Activated T-cell treated with anti-CD3 and anti-CD28 coated beads, Interleukin-2, amount 50 U/mL, for 72 hours (primary cell): ENCODE data around the gene TAGLN3. TPM values are rescaled to one million over a fixed set of nuclear protein-coding genes. Genes with fewer than 3 reads are reported as not detected.
"Not testable (repeated sequence)": the region's sequence is repeated elsewhere in the genome, so short reads cannot be mapped to it uniquely, and the experiment has no call there.

Source experiments
- ATAC-seq, 2 donors: fragments of 150-1000 bp; cut with Tn5 transposase; replicated peaks in 1 of 2; 2 replicates each; pipeline ENCODE4 v1.10.0; 2021; ENCODE audit warnings: moderate library complexity in 2 of 2, mild to moderate bottlenecking in 1 of 2
- DNase-seq, 2 donors: peaks; one replicate each; pipeline ENCODE4 v3.0.0; 2021 to 2022; ENCODE audit warnings: mixed read lengths in 1 of 2
- H3K27ac Mint-ChIP-seq: one replicate; pipeline ENCODE4 v1.8.0; 2022; ENCODE audit warnings: mild to moderate bottlenecking, moderate library complexity, mixed read lengths
- H3K27me3 Mint-ChIP-seq: one replicate; pipeline ENCODE4 v1.8.0; 2022; ENCODE audit warnings: low read depth, mixed read lengths
- H3K36me3 Mint-ChIP-seq, 2 donors: one replicate each; pipeline ENCODE4 v1.8.0; 2022; ENCODE audit warnings: mixed read lengths in 2 of 2, mild to moderate bottlenecking in 1 of 2; ENCODE audit not compliant: insufficient read depth in 2 of 2
- H3K4me1 Mint-ChIP-seq: one replicate; pipeline ENCODE4 v1.8.0; 2022; ENCODE audit warnings: low read depth, mixed read lengths
- H3K4me3 Mint-ChIP-seq, 2 donors: one replicate each; pipeline ENCODE4 v1.8.0; 2022; ENCODE audit warnings: mild to moderate bottlenecking in 2 of 2, mixed read lengths in 2 of 2, moderate library complexity in 2 of 2
- H3K9me3 Mint-ChIP-seq, 2 donors: one replicate each; pipeline ENCODE4 v1.8.0; 2022; ENCODE audit warnings: mixed read lengths in 2 of 2
- total RNA-seq, 2 donors: library from RNA; stranded (reverse); gene quantifications; one replicate each; pipeline ENCODE4 v1.2.3, GENCODE V29; 2022

TAGLN3 gene
- total RNA-seq, 2 donors from 2014 or later = 0.31 to 0.51 TPM

DNA sequence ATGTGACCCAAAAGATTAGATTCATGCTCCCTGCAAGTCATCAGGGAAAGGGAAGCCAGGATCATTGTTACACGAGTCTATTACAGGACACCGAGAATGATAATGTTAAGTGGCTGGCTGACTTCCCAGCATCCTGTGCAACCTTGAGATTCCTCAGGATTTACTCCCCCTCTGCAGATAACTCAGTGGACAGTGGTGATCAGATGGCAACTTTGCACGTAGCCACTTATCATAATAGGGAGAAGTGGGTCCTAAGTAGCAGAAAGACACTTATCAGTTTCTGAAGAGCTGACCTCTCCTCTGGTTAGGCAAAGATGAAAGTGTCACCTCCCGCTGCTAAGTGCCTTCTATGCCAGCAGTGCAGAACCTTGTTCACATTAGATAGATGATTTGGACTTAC lies 29.1 kb downstream of the TAGLN3 start:
- H3K27ac Mint-ChIP-seq = no peak overlapping the region
- no peaks in the 10 kb centered on the region for H3K27me3 Mint-ChIP-seq
- no peaks in the 10 kb centered on the region for H3K36me3 Mint-ChIP-seq
- H3K4me1 Mint-ChIP-seq = no peaks in the 10 kb centered on the region
- ATAC-seq (no peak), DNase-seq (no peak)
- peaks cover 0 to 1% of the 10 kb centered on the region in 2 donors for H3K9me3 Mint-ChIP-seq
- H3K4me3 Mint-ChIP-seq = no peak overlapping the region

DNA sequence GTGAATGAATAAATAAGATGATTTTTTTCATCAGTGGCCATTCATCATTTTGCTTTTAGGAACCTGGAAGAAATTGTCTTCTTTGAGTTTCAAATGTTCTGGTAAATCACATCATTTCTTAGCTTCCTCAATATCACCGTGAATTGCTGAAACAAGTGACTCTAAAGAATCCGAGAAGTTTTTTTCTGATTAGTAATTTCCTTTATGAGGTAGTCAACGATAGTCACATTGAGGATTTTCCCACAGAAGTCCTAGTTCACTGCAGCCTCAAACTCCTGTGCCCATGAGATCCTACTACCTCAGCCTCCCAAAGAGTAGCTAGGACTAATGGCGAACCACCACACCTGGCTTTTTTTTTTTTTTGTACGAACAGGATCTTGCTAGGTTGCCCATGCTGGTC lies 32.2 kb downstream of the TAGLN3 start:
- Mint-ChIP-seq H3K9me3 (no peaks in the 10 kb centered on the region), H3K27ac (no peak overlapping the region), H3K4me3 (no peak overlapping the region), H3K4me1 (no peaks in the 10 kb centered on the region), H3K36me3 (no peaks in the 10 kb centered on the region), H3K27me3 (no peaks in the 10 kb centered on the region)
- DNase-seq (no peak), ATAC-seq (no peak)

DNA sequence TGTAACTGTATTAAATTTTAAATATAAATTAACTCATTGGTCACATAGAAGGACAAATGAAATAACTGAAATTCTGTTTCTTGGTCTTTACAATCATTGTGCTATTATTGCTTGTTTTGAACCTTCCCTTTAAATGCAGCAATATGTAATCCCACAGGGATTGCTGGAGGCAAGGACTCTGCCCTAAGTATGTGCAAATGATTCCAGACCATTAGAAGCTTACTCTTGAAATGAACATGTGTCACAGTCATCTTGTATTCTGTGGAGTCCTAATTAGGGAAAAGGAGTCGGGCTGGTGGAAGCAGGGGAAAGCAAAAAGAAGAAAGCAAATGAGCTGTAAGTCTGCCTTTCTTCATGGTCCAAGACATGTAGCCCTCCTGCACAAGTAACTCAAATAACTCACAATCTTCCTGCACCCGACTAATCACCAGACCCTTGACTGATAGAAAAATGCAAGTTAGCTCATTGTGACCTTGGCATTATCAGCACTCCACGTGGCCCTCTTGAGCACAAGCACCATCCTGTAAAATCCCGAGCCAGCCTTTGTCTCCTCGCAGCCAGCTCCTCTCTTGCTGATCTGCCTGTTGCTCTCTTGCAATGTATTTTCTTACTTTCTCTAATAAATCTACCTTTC lies 33.5 kb downstream of the TAGLN3 start:
- H3K27ac Mint-ChIP-seq = no peak overlapping the region
- DNase-seq = no peak
- no peaks in the 10 kb centered on the region for H3K4me1 Mint-ChIP-seq
- no peaks in the 10 kb centered on the region for H3K27me3 Mint-ChIP-seq
- H3K36me3 Mint-ChIP-seq = no peaks in the 10 kb centered on the region
- no peak for ATAC-seq
- no peaks in the 10 kb centered on the region for H3K9me3 Mint-ChIP-seq
- H3K4me3 Mint-ChIP-seq = no peak overlapping the region

- DNase-seq = no peak
- H3K4me1 Mint-ChIP-seq = no peaks in the 10 kb centered on the region
- H3K9me3 Mint-ChIP-seq = peaks cover 0 to 3% of the 10 kb centered on the region in 2 donors
- no peak within 1 kb of the TSS for H3K27ac Mint-ChIP-seq
- H3K27me3 Mint-ChIP-seq = no peaks in the 10 kb centered on the region
- ATAC-seq = no peak
- H3K36me3 Mint-ChIP-seq = peaks cover 0 to 2% of the 10 kb centered on the region in 2 donors
- no peak within 1 kb of the TSS for H3K4me3 Mint-ChIP-seq
These were observed 35.7 kb downstream of the TAGLN3 start, which contains the start of gene TMPRSS7 for GRCh38 chr3:112034436-112034835. Gene TMPRSS7, plus strand, starts transcription at chr3:112034736. Its CDS starts 110 bp downstream, at chr3:112034846.

DNA sequence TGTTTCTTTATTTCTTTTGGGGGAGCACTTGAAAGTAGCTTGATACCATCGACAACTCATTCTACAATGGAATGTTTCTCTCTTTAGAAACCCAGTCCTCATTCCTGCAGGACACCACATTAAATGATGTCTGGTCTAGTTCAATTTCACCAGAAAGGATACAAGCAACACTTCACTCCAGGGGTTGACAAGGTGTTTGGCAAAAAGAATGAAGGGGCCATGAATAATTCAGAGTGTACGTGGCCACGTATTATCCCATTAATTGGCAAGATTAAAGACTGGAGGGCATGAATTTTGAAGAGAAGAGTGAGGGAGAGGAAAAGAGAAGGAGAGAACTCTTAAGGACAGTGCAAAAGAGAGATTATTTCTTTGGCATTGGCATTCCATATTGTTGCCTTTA lies 36.5 kb downstream of the TAGLN3 start:
- H3K27ac Mint-ChIP-seq = no peak overlapping the region
- no peaks in the 10 kb centered on the region for H3K4me1 Mint-ChIP-seq
- ATAC-seq = no peak
- H3K27me3 Mint-ChIP-seq = no peaks in the 10 kb centered on the region
- H3K9me3 Mint-ChIP-seq = peaks cover 0 to 3% of the 10 kb centered on the region in 2 donors
- no peak overlapping the region for H3K4me3 Mint-ChIP-seq
- no peak for DNase-seq
- peaks cover 0 to 2% of the 10 kb centered on the region in 2 donors for H3K36me3 Mint-ChIP-seq

- not testable (repeated sequence) for DNase-seq, H3K4me1 Mint-ChIP-seq, H3K27ac Mint-ChIP-seq, H3K9me3 Mint-ChIP-seq, H3K27me3 Mint-ChIP-seq, H3K4me3 Mint-ChIP-seq, H3K36me3 Mint-ChIP-seq, ATAC-seq
These were observed 38.5 kb downstream of the TAGLN3 start for GRCh38 chr3:112037194-112037593.

- no peak overlapping the region for H3K4me3 Mint-ChIP-seq
- ATAC-seq (no peak), DNase-seq (no peak)
- peaks cover 0 to 3% of the 10 kb centered on the region in 2 donors for H3K9me3 Mint-ChIP-seq
- H3K36me3 Mint-ChIP-seq = peaks cover 0 to 2% of the 10 kb centered on the region in 2 donors
- no peak overlapping the region for H3K27ac Mint-ChIP-seq
- no peaks in the 10 kb centered on the region for H3K4me1 Mint-ChIP-seq
- no peaks in the 10 kb centered on the region for H3K27me3 Mint-ChIP-seq
These were observed 40.1 kb downstream of the TAGLN3 start for GRCh38 chr3:112038863-112039262.

GRCh38 chr3:112041321-112041720 lies 42.6 kb downstream of the TAGLN3 start:
- Mint-ChIP-seq H3K4me1 (no peaks in the 10 kb centered on the region), H3K9me3 (peaks cover 0 to 3% of the 10 kb centered on the region in 2 donors), H3K27me3 (no peaks in the 10 kb centered on the region), H3K36me3 (peaks cover 0 to 2% of the 10 kb centered on the region in 2 donors), H3K27ac (no peak overlapping the region), H3K4me3 (no peak overlapping the region)
- ATAC-seq (no peak), DNase-seq (no peak)

- H3K4me3 Mint-ChIP-seq = no peak overlapping the region
- no peaks in the 10 kb centered on the region for H3K27me3 Mint-ChIP-seq
- no peaks in the 10 kb centered on the region for H3K36me3 Mint-ChIP-seq
- H3K9me3 Mint-ChIP-seq = no peaks in the 10 kb centered on the region
- DNase-seq = no peak
- H3K27ac Mint-ChIP-seq = no peak overlapping the region
- H3K4me1 Mint-ChIP-seq = peaks cover 7% of the 10 kb centered on the region
- ATAC-seq = peak in 1 of 2 donors; percentile 16
These were observed 44.1 kb downstream of the TAGLN3 start for GRCh38 chr3:112042842-112043280.

GRCh38 chr3:112043621-112044201 lies 45.0 kb downstream of the TAGLN3 start:
- H3K36me3 Mint-ChIP-seq = no peaks in the 10 kb centered on the region
- DNase-seq = peak; percentile 52 to 60
- peaks cover 7% of the 10 kb centered on the region for H3K4me1 Mint-ChIP-seq
- no peaks in the 10 kb centered on the region for H3K27me3 Mint-ChIP-seq
- H3K27ac Mint-ChIP-seq = no peak overlapping the region
- no peak overlapping the region for H3K4me3 Mint-ChIP-seq
- peak; percentile 95 for ATAC-seq
- H3K9me3 Mint-ChIP-seq = no peaks in the 10 kb centered on the region

GRCh38 chr3:112046599-112046998 lies 47.9 kb downstream of the TAGLN3 start:
- no peak overlapping the region for H3K27ac Mint-ChIP-seq
- no peak for ATAC-seq
- no peaks in the 10 kb centered on the region for H3K36me3 Mint-ChIP-seq
- H3K9me3 Mint-ChIP-seq = no peaks in the 10 kb centered on the region
- no peak overlapping the region for H3K4me3 Mint-ChIP-seq
- DNase-seq = no peak
- peaks cover 7% of the 10 kb centered on the region for H3K4me1 Mint-ChIP-seq
- H3K27me3 Mint-ChIP-seq = no peaks in the 10 kb centered on the region

DNA sequence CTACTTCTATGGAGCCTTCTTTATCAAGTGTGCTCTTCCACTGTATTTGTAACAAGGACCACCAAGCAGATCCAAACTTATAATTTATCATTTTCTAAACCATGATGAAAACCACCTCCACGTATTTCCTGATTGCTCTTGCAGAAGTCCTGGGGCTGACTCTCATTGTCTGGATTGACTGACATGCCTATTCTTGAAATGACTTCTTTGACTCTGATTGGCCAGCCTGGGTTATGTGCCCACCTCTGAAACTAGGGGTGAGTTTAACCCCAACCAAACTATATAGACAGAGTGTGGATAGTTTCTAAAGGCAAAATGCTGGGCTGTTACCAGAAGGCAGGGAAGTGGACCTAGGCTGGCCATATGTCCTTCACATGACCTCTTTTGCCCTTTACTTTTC lies 48.5 kb downstream of the TAGLN3 start:
- peak; percentile 38 to 50 for ATAC-seq

DNA sequence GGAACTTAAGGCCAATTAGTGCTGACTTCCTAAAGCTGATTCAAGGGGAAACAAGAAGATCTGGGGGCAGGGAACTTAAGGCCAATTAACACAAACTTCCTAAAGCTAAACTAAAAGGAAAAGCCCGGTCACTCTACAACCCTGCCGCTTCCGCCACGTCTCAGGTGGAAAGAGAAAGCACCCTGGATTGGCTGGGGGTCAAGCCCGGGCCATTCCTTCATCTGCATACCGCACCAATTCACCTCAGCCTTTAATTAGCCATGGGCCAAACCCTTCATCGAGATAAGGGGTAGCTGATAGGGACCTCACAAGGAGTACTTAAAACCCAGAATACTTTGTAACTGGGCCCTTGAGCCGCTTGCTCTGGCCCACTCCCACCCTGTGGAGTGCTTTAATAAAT lies 50.2 kb downstream of the TAGLN3 start:
- Mint-ChIP-seq H3K27ac (no peak overlapping the region), H3K4me3 (no peak overlapping the region), H3K27me3 (no peaks in the 10 kb centered on the region), H3K4me1 (peaks cover 9% of the 10 kb centered on the region), H3K9me3 (no peaks in the 10 kb centered on the region), H3K36me3 (no peaks in the 10 kb centered on the region)
- ATAC-seq = no peak
- DNase-seq = no peak

More for the DNA sequence above, 48.5 kb downstream of the TAGLN3 start:
- no peaks in the 10 kb centered on the region for H3K9me3 Mint-ChIP-seq
- H3K27ac Mint-ChIP-seq = no peak overlapping the region
- no peak overlapping the region for H3K4me3 Mint-ChIP-seq
- peaks cover 7% of the 10 kb centered on the region for H3K4me1 Mint-ChIP-seq
- H3K36me3 Mint-ChIP-seq = no peaks in the 10 kb centered on the region
- no peaks in the 10 kb centered on the region for H3K27me3 Mint-ChIP-seq
- DNase-seq = no peak

DNA sequence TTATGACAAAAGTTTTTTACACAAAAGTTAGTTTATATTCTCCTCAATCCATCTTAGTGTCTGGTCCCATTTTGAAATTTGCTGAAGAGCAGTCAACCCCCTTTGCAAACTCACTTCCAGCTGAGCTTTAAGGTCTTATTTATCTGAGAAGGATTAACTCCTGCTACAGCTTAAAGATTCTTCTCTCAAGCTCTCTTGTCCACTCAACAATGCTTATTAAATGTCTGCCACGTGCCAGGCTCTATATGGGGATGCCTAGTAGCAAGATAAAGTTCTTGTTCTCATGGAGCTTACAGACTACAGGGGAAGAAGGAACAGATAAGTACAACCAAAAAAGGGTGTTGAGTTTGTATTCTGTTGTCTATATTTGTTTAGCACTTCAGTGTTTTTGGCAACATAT lies 54.5 kb downstream of the TAGLN3 start:
- Mint-ChIP-seq H3K9me3 (no peaks in the 10 kb centered on the region), H3K27me3 (no peaks in the 10 kb centered on the region), H3K4me1 (peaks cover 30% of the 10 kb centered on the region), H3K4me3 (no peak overlapping the region), H3K36me3 (no peaks in the 10 kb centered on the region), H3K27ac (no peak overlapping the region)
- DNase-seq (no peak), ATAC-seq (no peak)
